ENCODE results near the gene TRDN. TPM values are rescaled to one million over a fixed set of nuclear protein-coding genes. Genes with fewer than 3 reads are reported as not detected.

The TRDN gene
- polyA plus RNA-seq, 1 experiment, result not detected

DNA sequence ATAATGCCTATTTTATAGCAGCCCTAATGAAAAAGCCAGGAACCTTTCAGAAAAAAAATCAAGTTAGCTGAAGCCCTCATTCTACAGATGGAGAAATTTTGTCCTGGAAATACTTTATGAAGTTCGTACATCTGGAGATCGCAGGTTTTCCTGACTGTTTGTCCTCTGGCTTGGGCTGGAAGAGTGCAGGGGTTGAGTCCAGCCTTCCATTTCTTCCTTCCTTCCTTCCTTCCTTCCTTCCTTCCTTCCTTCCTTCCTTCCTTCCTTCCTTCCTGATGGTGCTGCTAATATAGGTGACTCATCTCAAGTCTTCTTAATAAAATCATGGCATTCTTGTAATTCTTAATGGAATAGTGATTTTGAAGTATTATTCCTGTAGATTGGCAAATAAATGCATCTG, 413.3 kb downstream of the TRDN start:
- TF ChIP-seq, protein P1, sequence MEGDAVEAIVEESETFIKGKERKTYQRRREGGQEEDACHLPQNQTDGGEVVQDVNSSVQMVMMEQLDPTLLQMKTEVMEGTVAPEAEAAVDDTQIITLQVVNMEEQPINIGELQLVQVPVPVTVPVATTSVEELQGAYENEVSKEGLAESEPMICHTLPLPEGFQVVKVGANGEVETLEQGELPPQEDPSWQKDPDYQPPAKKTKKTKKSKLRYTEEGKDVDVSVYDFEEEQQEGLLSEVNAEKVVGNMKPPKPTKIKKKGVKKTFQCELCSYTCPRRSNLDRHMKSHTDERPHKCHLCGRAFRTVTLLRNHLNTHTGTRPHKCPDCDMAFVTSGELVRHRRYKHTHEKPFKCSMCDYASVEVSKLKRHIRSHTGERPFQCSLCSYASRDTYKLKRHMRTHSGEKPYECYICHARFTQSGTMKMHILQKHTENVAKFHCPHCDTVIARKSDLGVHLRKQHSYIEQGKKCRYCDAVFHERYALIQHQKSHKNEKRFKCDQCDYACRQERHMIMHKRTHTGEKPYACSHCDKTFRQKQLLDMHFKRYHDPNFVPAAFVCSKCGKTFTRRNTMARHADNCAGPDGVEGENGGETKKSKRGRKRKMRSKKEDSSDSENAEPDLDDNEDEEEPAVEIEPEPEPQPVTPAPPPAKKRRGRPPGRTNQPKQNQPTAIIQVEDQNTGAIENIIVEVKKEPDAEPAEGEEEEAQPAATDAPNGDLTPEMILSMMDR (IDR thresholded peaks at IDR 0.05; ENCODE audit: insufficient read depth, low read depth, low read length), result no peak
- DNase-seq (ENCODE audit: low read depth), result no peak
- Histone ChIP-seq H3K4me3 (ENCODE audit: low read depth, low read length) (no peak overlapping the region), H3K36me3 (ENCODE audit: control insufficient read depth, insufficient read depth, low read length) (no peaks in the 10 kb centered on the region), H3K27me3 (ENCODE audit: control insufficient read depth, insufficient read depth, low read length) (no peaks in the 10 kb centered on the region)
- ChIA-PET POLR2A (no interaction called here), CTCF (no interaction called here)

DNA sequence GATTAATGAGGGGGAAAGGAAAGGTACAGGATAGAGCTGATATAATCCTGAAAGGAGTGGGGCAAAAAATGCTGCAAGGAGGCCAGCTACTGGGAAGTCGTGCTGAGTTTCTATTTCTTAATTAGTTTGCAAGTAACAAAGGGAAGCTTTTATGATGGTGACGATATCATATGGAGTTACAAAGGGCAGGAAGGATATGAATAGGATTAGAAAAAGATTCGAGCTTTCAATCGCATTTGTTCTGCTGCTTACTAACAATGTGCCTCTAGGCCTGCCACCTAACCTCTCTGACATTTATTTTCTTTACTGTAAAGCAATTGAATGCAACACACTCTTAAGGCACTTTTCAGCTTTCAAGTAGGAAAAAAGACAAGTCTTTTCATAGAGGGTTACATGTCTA, 421.5 kb downstream of the TRDN start:
- no peak for DNase-seq (ENCODE audit: low read depth)
- POLR2A ChIA-PET, result no interaction called here
- CTCF ChIA-PET, result no interaction called here

DNA sequence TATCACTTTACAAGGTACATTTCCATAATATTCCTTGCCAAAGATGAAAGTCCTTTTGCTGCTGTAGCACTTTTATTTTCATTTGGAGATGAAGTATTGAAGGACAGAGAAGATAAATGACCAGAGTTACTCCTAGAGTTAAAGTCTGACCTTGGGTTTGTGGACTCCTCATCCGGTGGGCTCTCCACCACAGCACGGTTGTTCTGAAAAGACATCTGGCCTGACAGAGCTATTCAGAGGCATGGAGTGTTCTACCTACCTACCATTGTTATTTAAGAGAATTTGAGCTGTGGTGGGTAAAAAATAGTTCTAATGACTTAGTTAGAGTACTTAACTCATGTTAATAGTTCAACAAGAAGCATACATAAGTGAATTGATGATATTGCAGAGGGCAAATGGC, 422.3 kb downstream of the TRDN start:
- H3K36me3 ChIP-seq (ENCODE audit: control insufficient read depth, insufficient read depth, low read length), result no peaks in the 10 kb centered on the region
- H3K4me3 ChIP-seq (ENCODE audit: low read depth, low read length), result no peak overlapping the region
- TF ChIP-seq, protein P1 (IDR thresholded peaks at IDR 0.05; ENCODE audit: insufficient read depth, low read depth, low read length), result no peak
- CTCF ChIA-PET, result no interaction called here
- POLR2A ChIA-PET, result no interaction called here
- no peak for DNase-seq (ENCODE audit: low read depth)
- no peaks in the 10 kb centered on the region for H3K27me3 ChIP-seq (ENCODE audit: control insufficient read depth, insufficient read depth, low read length)

More for the DNA sequence above, 421.5 kb downstream of the TRDN start:
- Histone ChIP-seq H3K36me3 (ENCODE audit: control insufficient read depth, insufficient read depth, low read length) (no peaks in the 10 kb centered on the region), H3K27me3 (ENCODE audit: control insufficient read depth, insufficient read depth, low read length) (no peaks in the 10 kb centered on the region), H3K4me3 (ENCODE audit: low read depth, low read length) (no peak overlapping the region)
- TF ChIP-seq, protein P1 (IDR thresholded peaks at IDR 0.05; ENCODE audit: insufficient read depth, low read depth, low read length), result no peak

DNA sequence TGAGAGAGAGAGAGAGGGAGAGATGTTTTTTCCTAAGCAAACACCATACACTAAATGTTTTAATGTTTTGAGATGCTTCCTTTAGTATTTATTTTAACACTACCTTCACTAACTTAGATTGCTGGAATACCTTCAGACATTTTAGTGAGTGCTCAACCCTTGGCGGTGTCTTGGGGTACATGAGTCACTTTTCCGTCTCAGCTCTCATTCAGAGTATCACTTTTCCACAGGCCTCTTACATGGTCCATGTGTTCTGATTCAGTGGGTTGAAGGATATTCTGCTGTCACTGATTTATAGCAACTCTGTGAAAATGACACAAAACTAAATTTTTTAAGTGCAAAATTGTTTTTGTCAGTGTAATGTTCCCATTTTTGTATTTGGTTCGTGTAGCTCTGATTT, 422.8 kb downstream of the TRDN start:
- DNase-seq (ENCODE audit: low read depth), result no peak
- POLR2A ChIA-PET, result no interaction called here
- Histone ChIP-seq H3K27me3 (ENCODE audit: control insufficient read depth, insufficient read depth, low read length) (no peaks in the 10 kb centered on the region), H3K4me3 (ENCODE audit: low read depth, low read length) (no peak overlapping the region), H3K36me3 (ENCODE audit: control insufficient read depth, insufficient read depth, low read length) (no peaks in the 10 kb centered on the region)
- TF ChIP-seq, protein P1 (IDR thresholded peaks at IDR 0.05; ENCODE audit: insufficient read depth, low read depth, low read length), result no peak
- CTCF ChIA-PET, result no interaction called here

DNA sequence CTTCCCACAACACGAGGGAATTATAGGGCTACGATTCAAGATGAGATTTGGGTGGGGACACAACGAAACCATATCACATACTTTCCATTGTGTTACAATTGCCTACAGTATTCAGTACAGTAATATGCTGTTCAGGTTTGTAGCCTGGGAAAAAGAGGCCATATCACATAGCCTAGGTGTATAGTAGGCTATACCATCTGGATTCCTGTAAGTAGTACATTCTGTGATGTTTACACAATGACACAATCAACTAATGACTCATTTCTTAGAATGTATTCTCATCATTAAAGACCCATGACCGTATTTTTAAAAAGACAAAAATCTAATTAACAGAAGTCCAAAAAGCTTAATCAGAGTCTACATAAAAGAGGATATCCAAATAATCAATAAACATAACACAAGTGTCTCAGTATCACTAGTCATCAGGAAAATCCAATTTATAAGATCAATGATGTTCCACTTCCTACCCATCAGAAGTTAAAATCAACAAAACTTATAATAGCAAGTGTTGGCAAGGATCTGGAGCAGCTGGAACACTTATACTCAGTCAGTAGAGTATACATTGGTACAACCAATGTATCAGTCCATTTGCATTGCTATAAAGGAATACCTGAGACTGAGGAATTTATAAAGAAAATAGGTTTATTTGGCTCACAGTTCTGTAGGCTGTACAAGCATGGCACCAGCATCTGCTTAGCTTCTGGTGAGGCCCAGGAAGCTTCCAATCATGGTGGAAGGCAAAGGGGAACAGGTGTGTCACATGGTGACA, 424.8 kb downstream of the TRDN start:
- no peak for DNase-seq (ENCODE audit: low read depth)
- H3K4me3 ChIP-seq (ENCODE audit: low read depth, low read length), result no peak overlapping the region
- TF ChIP-seq, protein P1 (IDR thresholded peaks at IDR 0.05; ENCODE audit: insufficient read depth, low read depth, low read length), result no peak
- ChIA-PET POLR2A (no interaction called here), CTCF (interaction anchor here (0.6 kb wide), 1 partner anchor 562 kb away, joined by 3 read pairs; no protein-coding TSS in a partner anchor)
- no peaks in the 10 kb centered on the region for H3K36me3 ChIP-seq (ENCODE audit: control insufficient read depth, insufficient read depth, low read length)
- H3K27me3 ChIP-seq (ENCODE audit: control insufficient read depth, insufficient read depth, low read length), result no peaks in the 10 kb centered on the region
